HG03460 (cell line): ENCODE data around the gene LAG3.

Experiments used
- ATAC-seq: cut with Tn5 transposase; IDR thresholded peaks from one replicate; pipeline ENCODE4 v1.9.1; 2021; ENCODE audit not compliant: unreplicated experiment

LAG3 gene

GRCh38 chr12:6787309-6787708 lies 15.0 kb downstream of the LAG3 start:
- ATAC-seq, result no peak

- ATAC-seq, result no peak
Measured at GRCh38 chr12:6788972-6789924, 16.9 kb downstream of the LAG3 start, which contains the start of gene CD4. Gene CD4 (plus strand): TSS chr12:6789528. CDS start chr12:6800139, 10,611 bp downstream.

GRCh38 chr12:6790496-6791150 lies 18.3 kb downstream of the LAG3 start:
- ATAC-seq, result no peak

- ATAC-seq, result no peak
Measured at GRCh38 chr12:6791931-6792520, 19.7 kb downstream of the LAG3 start.

GRCh38 chr12:6792522-6793201 lies 20.3 kb downstream of the LAG3 start:
- no peak for ATAC-seq

- ATAC-seq, result no peak
Measured at GRCh38 chr12:6795088-6795487, 22.8 kb downstream of the LAG3 start.

- ATAC-seq, result no peak
Measured at GRCh38 chr12:6796576-6796975, 24.3 kb downstream of the LAG3 start.

- no peak for ATAC-seq
Measured at GRCh38 chr12:6799147-6799546, 26.8 kb downstream of the LAG3 start.

GRCh38 chr12:6807170-6807569 lies 34.9 kb downstream of the LAG3 start:
- ATAC-seq, result no peak

- no peak for ATAC-seq
Measured at GRCh38 chr12:6809056-6809455, 36.7 kb downstream of the LAG3 start.

GRCh38 chr12:6810758-6811157 lies 38.4 kb downstream of the LAG3 start:
- ATAC-seq, result no peak

GRCh38 chr12:6813363-6813762 lies 41.0 kb downstream of the LAG3 start:
- no peak for ATAC-seq

GRCh38 chr12:6816598-6816997 lies 44.3 kb downstream of the LAG3 start:
- no peak for ATAC-seq

- no peak for ATAC-seq
Measured at GRCh38 chr12:6817098-6817497, 44.8 kb downstream of the LAG3 start.

GRCh38 chr12:6817662-6818157 lies 45.4 kb downstream of the LAG3 start:
- ATAC-seq, result no peak

GRCh38 chr12:6818222-6818621 lies 45.9 kb downstream of the LAG3 start:
- ATAC-seq, result no peak

- no peak for ATAC-seq
Measured at GRCh38 chr12:6818645-6819044, 46.3 kb downstream of the LAG3 start.

- no peak for ATAC-seq
Measured at GRCh38 chr12:6819106-6820030, 47.0 kb downstream of the LAG3 start.

GRCh38 chr12:6820166-6820565 lies 47.8 kb downstream of the LAG3 start:
- ATAC-seq, result no peak
